Tibial nerve (tissue), 4 donors: Measurements from ENCODE around the gene MEGF10. TPM values are rescaled to one million over a fixed set of nuclear protein-coding genes. Genes with fewer than 3 reads are reported as not detected.

Source experiments
- DNase-seq, 2 donors: peaks; one replicate each; pipeline ENCODE4 v3.0.0-alpha.2; 2019; ENCODE audit warnings: low spot score in 2 of 2
- H3K27ac ChIP-seq, 4 donors: fragments of 200-600 bp; sonication (generic) in 3 of 4; one replicate each; pipeline ENCODE4 v1.5.1; 2017 to 2019; ENCODE audit warnings: mild to moderate bottlenecking in 1 of 4
- H3K27me3 ChIP-seq, 2 donors: fragments of 200-600 bp; sonication (generic) in 1 of 2; one replicate each; pipeline versions ENCODE4 v1.5.1 to v1.6.0; 2017 to 2019
- H3K36me3 ChIP-seq, 3 donors: fragments of 200-600 bp; sonication (generic); one replicate each; pipeline ENCODE4 v1.5.1; 2018 to 2019
- H3K4me1 ChIP-seq, 4 donors: fragments of 200-600 bp; sonication (generic) in 3 of 4; one replicate each; pipeline ENCODE4 v1.5.1; 2017 to 2019
- H3K4me3 ChIP-seq, 4 donors: fragments of 200-600 bp; sonication (generic) in 3 of 4; one replicate each; pipeline ENCODE4 v1.5.1; 2017 to 2019; ENCODE audit warnings: mild to moderate bottlenecking in 1 of 4, moderate library complexity in 1 of 4
- H3K9me3 ChIP-seq, 4 donors: fragments of 200-600 bp; sonication (generic) in 3 of 4; one replicate each; pipeline ENCODE4 v1.5.1; 2017 to 2019
- EP300 ChIP-seq, 2 donors: sonication (generic); formaldehyde crosslinking; IDR thresholded peaks; one replicate each; pipeline ENCODE4 v1.6.1; 2017; ENCODE audit warnings: antibody characterized with exemption in 2 of 2, mild to moderate bottlenecking in 1 of 2
- POLR2A ChIP-seq, 2 donors: fragments of 450-650 bp; IDR thresholded peaks; one replicate each; pipeline ENCODE4 v1.6.1; 2017; ENCODE audit warnings: antibody characterized with exemption in 2 of 2, mild to moderate bottlenecking in 2 of 2, moderate library complexity in 2 of 2
- WGBS, 2 donors: methylation state at CpG; one replicate each; pipeline ENCODE4 v1.1.5; 2018; 5-methylcytosine and 5-hydroxymethylcytosine counted together
- total RNA-seq, 4 donors: library from RNA; depleted of rRNA; stranded (reverse); fragments of >200 nt; gene quantifications; one replicate each; pipeline ENCODE4 v1.1.0, GENCODE V29; 2016
- TF ChIP-seq, protein P1 (sequence below), 5 experiments: fragments of 200-600 bp in 3 of 5; fragments of 450-650 bp in 2 of 5; sonication (generic) in 3 of 5; IDR thresholded peaks; one replicate each; pipeline ENCODE4 v1.5.1; 2016 to 2019; ENCODE audit warnings: antibody characterized with exemption in 5 of 5, mild to moderate bottlenecking in 3 of 5, moderate library complexity in 2 of 5

The MEGF10 gene
- total RNA-seq, 4 donors from 2014 or later = 0.30 to 3.3 (median 1.3) TPM

- H3K9me3 ChIP-seq = no peaks in the 10 kb centered on the region
- no peaks in the 10 kb centered on the region for H3K27me3 ChIP-seq
- H3K36me3 ChIP-seq = peaks cover 0 to 4% (median 0%) of the 10 kb centered on the region in 3 donors
- WGBS, 2 donors = 88 to 91% methylated on average over 1 of the region's 1 CpG
- no peaks in the 10 kb centered on the region for H3K4me1 ChIP-seq
- DNase-seq = no peak
- no peak for TF ChIP-seq POLR2A (IDR thresholded peaks at IDR 0.05)
- no peak for TF ChIP-seq EP300 (IDR thresholded peaks at IDR 0.05)
- TF ChIP-seq, protein P1, sequence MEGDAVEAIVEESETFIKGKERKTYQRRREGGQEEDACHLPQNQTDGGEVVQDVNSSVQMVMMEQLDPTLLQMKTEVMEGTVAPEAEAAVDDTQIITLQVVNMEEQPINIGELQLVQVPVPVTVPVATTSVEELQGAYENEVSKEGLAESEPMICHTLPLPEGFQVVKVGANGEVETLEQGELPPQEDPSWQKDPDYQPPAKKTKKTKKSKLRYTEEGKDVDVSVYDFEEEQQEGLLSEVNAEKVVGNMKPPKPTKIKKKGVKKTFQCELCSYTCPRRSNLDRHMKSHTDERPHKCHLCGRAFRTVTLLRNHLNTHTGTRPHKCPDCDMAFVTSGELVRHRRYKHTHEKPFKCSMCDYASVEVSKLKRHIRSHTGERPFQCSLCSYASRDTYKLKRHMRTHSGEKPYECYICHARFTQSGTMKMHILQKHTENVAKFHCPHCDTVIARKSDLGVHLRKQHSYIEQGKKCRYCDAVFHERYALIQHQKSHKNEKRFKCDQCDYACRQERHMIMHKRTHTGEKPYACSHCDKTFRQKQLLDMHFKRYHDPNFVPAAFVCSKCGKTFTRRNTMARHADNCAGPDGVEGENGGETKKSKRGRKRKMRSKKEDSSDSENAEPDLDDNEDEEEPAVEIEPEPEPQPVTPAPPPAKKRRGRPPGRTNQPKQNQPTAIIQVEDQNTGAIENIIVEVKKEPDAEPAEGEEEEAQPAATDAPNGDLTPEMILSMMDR (IDR thresholded peaks at IDR 0.05) = no peak
- no peak overlapping the region for H3K4me3 ChIP-seq
- no peak overlapping the region for H3K27ac ChIP-seq
Observed at GRCh38 chr5:127444171-127444570, 153.6 kb downstream of the MEGF10 start.

DNA sequence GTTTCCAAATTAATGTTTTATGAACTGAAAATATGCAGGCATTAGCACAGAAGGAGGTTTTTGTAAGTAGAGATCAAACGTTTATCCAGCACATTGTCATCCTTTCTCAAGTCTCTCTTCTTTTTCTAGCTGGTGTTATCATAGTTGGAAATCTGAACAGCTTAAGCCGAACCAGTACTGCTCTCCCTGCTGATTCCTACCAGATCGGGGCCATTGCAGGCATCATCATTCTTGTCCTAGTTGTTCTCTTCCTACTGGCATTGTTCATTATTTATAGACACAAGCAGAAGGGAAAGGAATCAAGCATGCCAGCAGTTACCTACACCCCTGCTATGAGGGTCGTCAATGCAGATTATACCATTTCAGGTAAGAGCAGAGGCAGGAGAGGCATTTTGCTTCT, 154.7 kb downstream of the MEGF10 start:
- Histone ChIP-seq H3K9me3 (no peaks in the 10 kb centered on the region), H3K4me3 (no peak overlapping the region), H3K27ac (no peak overlapping the region), H3K36me3 (peaks cover 0 to 5% (median 0%) of the 10 kb centered on the region in 3 donors), H3K27me3 (no peaks in the 10 kb centered on the region), H3K4me1 (no peaks in the 10 kb centered on the region)
- DNase-seq = no peak
- 72 to 75% methylated on average over 4 of the region's 4 CpGs for WGBS, 2 donors
- TF ChIP-seq, protein P1 (IDR thresholded peaks at IDR 0.05) = no peak
- TF ChIP-seq EP300 (IDR thresholded peaks at IDR 0.05) (no peak), POLR2A (IDR thresholded peaks at IDR 0.05) (no peak)

DNA sequence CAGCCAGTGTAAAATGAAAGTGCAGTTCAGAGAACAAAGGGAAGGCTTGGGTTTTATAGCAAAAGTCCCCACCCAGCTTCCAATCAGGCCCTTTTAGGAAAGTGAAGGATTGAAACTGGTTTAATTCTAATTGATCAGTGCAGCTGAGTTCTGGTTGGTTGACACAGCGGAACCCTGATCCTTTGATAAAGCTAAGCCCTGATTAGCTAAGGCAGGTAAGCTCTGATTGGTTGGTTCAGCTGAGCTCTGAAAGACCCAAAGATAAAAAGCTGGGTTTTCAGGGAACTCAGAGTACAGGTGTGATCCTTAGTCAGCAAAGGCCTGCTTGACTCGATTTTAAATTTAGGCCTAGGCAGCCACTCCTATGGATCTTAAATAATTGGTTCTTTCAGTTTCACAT, 156.0 kb downstream of the MEGF10 start:
- Histone ChIP-seq H3K4me1 (no peaks in the 10 kb centered on the region), H3K27ac (no peak overlapping the region), H3K36me3 (peaks cover 0 to 5% (median 0%) of the 10 kb centered on the region in 3 donors), H3K9me3 (no peaks in the 10 kb centered on the region), H3K27me3 (no peaks in the 10 kb centered on the region), H3K4me3 (no peak overlapping the region)
- no peak for DNase-seq
- WGBS, 2 donors = 89 to 93% methylated on average over 2 of the region's 2 CpGs
- TF ChIP-seq EP300 (IDR thresholded peaks at IDR 0.05) = no peak
- TF ChIP-seq, protein P1 (IDR thresholded peaks at IDR 0.05) = no peak
- no peak for TF ChIP-seq POLR2A (IDR thresholded peaks at IDR 0.05)

DNA sequence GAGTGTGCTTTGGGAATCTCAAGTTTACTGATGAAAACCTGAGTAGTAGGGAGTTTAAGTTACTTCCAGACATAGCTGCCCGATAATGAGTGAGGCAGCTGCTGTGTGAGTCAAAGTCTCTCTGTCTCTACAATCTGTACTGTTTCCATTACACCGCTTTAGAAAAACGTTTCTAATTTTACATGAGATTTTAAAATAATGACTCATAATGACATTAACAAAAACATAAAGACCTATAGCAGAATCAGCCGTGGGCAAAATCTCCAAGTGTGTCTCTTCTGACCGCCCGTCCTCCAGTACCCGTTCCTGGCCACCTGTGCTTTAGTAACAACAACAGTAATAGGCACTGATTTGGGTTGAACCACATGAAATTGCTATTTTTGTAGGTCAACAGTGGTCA, 157.2 kb downstream of the MEGF10 start:
- H3K27me3 ChIP-seq = no peaks in the 10 kb centered on the region
- TF ChIP-seq EP300 (IDR thresholded peaks at IDR 0.05) (no peak), POLR2A (IDR thresholded peaks at IDR 0.05) (no peak)
- TF ChIP-seq, protein P1 (IDR thresholded peaks at IDR 0.05) = no peak
- H3K36me3 ChIP-seq = peaks cover 0 to 5% (median 0%) of the 10 kb centered on the region in 3 donors
- 81 to 84% methylated on average over 7 of the region's 7 CpGs for WGBS, 2 donors
- H3K4me1 ChIP-seq = no peaks in the 10 kb centered on the region
- no peak for DNase-seq
- no peaks in the 10 kb centered on the region for H3K9me3 ChIP-seq
- no peak overlapping the region for H3K4me3 ChIP-seq
- H3K27ac ChIP-seq = no peak overlapping the region

DNA sequence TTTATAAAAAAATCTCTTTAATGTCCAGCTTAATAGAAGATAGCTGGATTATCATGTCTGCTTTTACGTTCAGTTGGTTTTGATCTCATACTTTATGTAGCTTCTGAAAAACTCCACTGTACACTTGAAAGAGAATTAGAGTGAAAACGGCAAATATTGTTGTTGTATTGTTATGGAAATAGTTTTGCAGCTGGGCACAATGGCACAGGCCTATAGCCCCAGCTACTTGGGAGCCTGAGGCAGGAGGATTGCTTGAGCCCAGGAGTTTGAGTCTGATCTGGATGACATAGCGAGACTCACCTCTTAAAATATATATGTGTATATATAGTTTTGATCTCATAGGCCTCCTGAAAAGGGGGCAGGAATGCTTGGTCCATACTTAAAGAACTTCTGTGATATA, 159.4 kb downstream of the MEGF10 start:
- no peaks in the 10 kb centered on the region for H3K9me3 ChIP-seq
- TF ChIP-seq POLR2A (IDR thresholded peaks at IDR 0.05) (no peak), EP300 (IDR thresholded peaks at IDR 0.05) (no peak)
- TF ChIP-seq, protein P1 (IDR thresholded peaks at IDR 0.05) = no peak
- WGBS, 2 donors = 86 to 93% methylated on average over 3 of the region's 3 CpGs
- no peaks in the 10 kb centered on the region for H3K27me3 ChIP-seq
- H3K36me3 ChIP-seq = peaks cover 0 to 5% (median 0%) of the 10 kb centered on the region in 3 donors
- no peaks in the 10 kb centered on the region for H3K4me1 ChIP-seq
- DNase-seq = no peak
- H3K27ac ChIP-seq = no peak overlapping the region
- H3K4me3 ChIP-seq = no peak overlapping the region
